HepG2 (cell line): ENCODE data around the gene PRKAR1A. TPM values are rescaled to one million over a fixed set of nuclear protein-coding genes. Genes with fewer than 3 reads are reported as not detected.

Source experiments
- ARHGAP35 ChIP-seq: sonication (generic); formaldehyde crosslinking; IDR thresholded peaks from 2 replicates; pipeline ENCODE4 v1.9.0; 2022; ENCODE audit warnings: mild to moderate bottlenecking, inconsistent platforms, moderate library complexity, missing genetic modification reagents, borderline replicate concordance
- EEA1 ChIP-seq: sonication (generic); formaldehyde crosslinking; IDR thresholded peaks from 2 replicates; pipeline ENCODE4 v1.5.1; 2020; ENCODE audit warnings: mild to moderate bottlenecking, missing genetic modification reagents, borderline replicate concordance
- NR2F1 ChIP-seq, 2 experiments: fragments of 450-650 bp in 1 of 2; formaldehyde crosslinking in 1 of 2; IDR thresholded peaks; 2 replicates each; pipeline versions ENCODE4 v1.5.0 to v1.6.1; 2016 to 2020; ENCODE audit warnings: mild to moderate bottlenecking in 1 of 2, missing compliant biosample characterization in 1 of 2, missing genetic modification reagents in 1 of 2, moderate library complexity in 1 of 2
- NR2F2 ChIP-seq: IDR thresholded peaks from 2 replicates; pipeline ENCODE4 v1.6.1; 2012; ENCODE audit warnings: low read depth, inconsistent platforms, borderline replicate concordance
- PAWR ChIP-seq: sonication (generic); formaldehyde crosslinking; IDR thresholded peaks from 2 replicates; pipeline ENCODE4 v1.4.0; 2020; ENCODE audit warnings: missing genetic modification reagents, mild to moderate bottlenecking, borderline replicate concordance
- PHF21A ChIP-seq: sonication (generic); formaldehyde crosslinking; IDR thresholded peaks from 2 replicates; pipeline ENCODE4 v1.5.0; 2020; ENCODE audit warnings: mild to moderate bottlenecking, missing genetic modification reagents
- PPARG ChIP-seq: conservative IDR thresholded peaks from 2 replicates; pipeline ENCODE4 v1.6.1; 2016; ENCODE audit warnings: missing biosample characterization, missing genetic modification reagents
- SIX4 ChIP-seq: sonication (generic); formaldehyde crosslinking; IDR thresholded peaks from 2 replicates; pipeline ENCODE4 v1.4.0; 2020; ENCODE audit warnings: missing genetic modification reagents
- SNAPC2 ChIP-seq: sonication (generic); formaldehyde crosslinking; IDR thresholded peaks from 2 replicates; pipeline ENCODE4 v1.8.1; 2022; ENCODE audit warnings: mild to moderate bottlenecking, missing genetic modification reagents
- SOX5 ChIP-seq: IDR thresholded peaks from 2 replicates; pipeline ENCODE4 v1.6.1; 2016; ENCODE audit warnings: borderline replicate concordance
- TFE3 ChIP-seq: IDR thresholded peaks from 2 replicates; pipeline ENCODE4 v1.6.1; 2016
- TSC22D2 ChIP-seq: sonication (generic); formaldehyde crosslinking; IDR thresholded peaks from 2 replicates; pipeline ENCODE4 v1.5.1; 2020; ENCODE audit warnings: missing genetic modification reagents, mild to moderate bottlenecking, borderline replicate concordance
- ZNF205 ChIP-seq: IDR thresholded peaks from 2 replicates; pipeline ENCODE4 v1.6.1; 2018; ENCODE audit warnings: missing biosample characterization, missing genetic modification reagents
- ZNF260 ChIP-seq: sonication (generic); formaldehyde crosslinking; IDR thresholded peaks from 2 replicates; pipeline ENCODE4 v1.4.0; 2020; ENCODE audit warnings: missing genetic modification reagents, low read depth, mild to moderate bottlenecking, borderline replicate concordance
- ZNF382 ChIP-seq: sonication (generic); formaldehyde crosslinking; IDR thresholded peaks from 2 replicates; pipeline ENCODE4 v1.5.0; 2020; ENCODE audit warnings: missing genetic modification reagents, mild to moderate bottlenecking, borderline replicate concordance
- ZSCAN20 ChIP-seq: sonication (generic); formaldehyde crosslinking; IDR thresholded peaks from 2 replicates; pipeline ENCODE4 v1.4.0; 2020; ENCODE audit warnings: missing genetic modification reagents, mild to moderate bottlenecking, borderline replicate concordance
- polyA plus RNA-seq, 8 experiments: library from polyadenylated mRNA; depleted of rRNA in 3 of 8; stranded (reverse) in 7 of 8; unstranded in 1 of 8; fragments of >200 nt; fragmentation: Illumina TruSeq in 4 of 8; extraction: Trizol in 4 of 8; gene quantifications; 2 replicates each; pipeline versions ENCODE4 v1.2.1 to v1.2.3, GENCODE V29; 2011 to 2016; ENCODE audit warnings: low read depth in 4 of 8, missing spikeins in 1 of 8, mixed read lengths in 1 of 8; ENCODE audit not compliant: insufficient read depth in 1 of 8
- total RNA-seq, 5 experiments: library from RNA; depleted of rRNA; stranded (reverse); fragments of >200 nt; fragmentation: Illumina TruSeq; extraction: Trizol; gene quantifications; 2 replicates each; pipeline ENCODE4 v1.2.3, GENCODE V29; 2016; ENCODE audit warnings: low read depth in 1 of 5
- TF ChIP-seq, protein P1 (sequence below): IDR thresholded peaks from 2 replicates; pipeline ENCODE4 v1.6.1; 2016; ENCODE audit warnings: missing compliant biosample characterization, missing genetic modification reagents, borderline replicate concordance
- TF ChIP-seq, protein P2 (sequence below): sonication (generic); formaldehyde crosslinking; IDR thresholded peaks from 2 replicates; pipeline ENCODE4 v1.8.0; 2022; ENCODE audit warnings: missing genetic modification reagents, mild to moderate bottlenecking, moderate library complexity, borderline replicate concordance
- TF ChIP-seq, protein P3 (sequence below): sonication (generic); formaldehyde crosslinking; IDR thresholded peaks from 2 replicates; pipeline ENCODE4 v1.8.1; 2023; ENCODE audit warnings: mild to moderate bottlenecking, inconsistent platforms, moderate library complexity, missing genetic modification reagents, borderline replicate concordance

PRKAR1A gene
- total and polyA plus RNA-seq, 2 of the 13 experiments (the other 11 are each of a cell fraction or from before 2014, with no cell fraction given): 265 to 266 TPM

DNA sequence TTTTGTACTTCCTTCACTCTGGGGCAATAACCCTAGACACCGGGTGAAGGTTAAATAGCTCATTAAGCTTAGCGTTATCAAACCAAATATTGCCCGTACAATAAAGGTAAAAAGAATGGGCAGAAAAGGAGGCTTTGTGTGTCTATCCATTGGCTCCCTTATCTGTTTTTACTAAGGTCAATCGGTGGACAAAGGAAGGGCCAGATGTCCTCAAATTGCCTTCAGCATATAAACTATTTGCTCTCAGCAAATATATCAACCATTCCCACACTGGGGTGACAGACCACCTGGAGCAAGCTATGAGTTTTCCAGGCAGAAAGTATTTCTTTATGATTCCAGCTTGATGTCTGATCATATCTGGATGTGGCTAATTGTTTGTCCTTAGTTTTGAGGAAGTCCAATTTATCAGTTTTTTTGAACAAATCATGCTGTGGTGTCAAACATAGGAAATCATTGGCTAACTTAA lies 29.6 kb upstream of the PRKAR1A start (continued):
- TF ChIP-seq TFE3 (CRISPR knock-in tag) (peak; percentile 52; the same call in 1 of the 2 replicates), PAWR (CRISPR knock-in tag) (no peak), PHF21A (peak; percentile 76; the same call in 1 of the 2 replicates), ARHGAP35 (no peak), ZNF260 (no peak), ZNF382 (no peak), TSC22D2 (CRISPR knock-in tag) (no peak), NR2F1 (CRISPR knock-in tag; IDR thresholded peaks at IDR 0.05) (peak; percentile 32 to 56; a peak in 1 of 4 replicates), SOX5 (peak; percentile 99), SIX4 (peak; percentile 72), PPARG (CRISPR knock-in tag) (peak; percentile 75), EEA1 (no peak), SNAPC2 (CRISPR knock-in tag) (peak; percentile 31; the same call in 1 of the 2 replicates), ZNF205 (CRISPR knock-in tag) (peak; percentile 54; the same call in 1 of the 2 replicates), NR2F2 (peak; percentile 97), ZSCAN20 (no peak)
- TF ChIP-seq, protein P1, sequence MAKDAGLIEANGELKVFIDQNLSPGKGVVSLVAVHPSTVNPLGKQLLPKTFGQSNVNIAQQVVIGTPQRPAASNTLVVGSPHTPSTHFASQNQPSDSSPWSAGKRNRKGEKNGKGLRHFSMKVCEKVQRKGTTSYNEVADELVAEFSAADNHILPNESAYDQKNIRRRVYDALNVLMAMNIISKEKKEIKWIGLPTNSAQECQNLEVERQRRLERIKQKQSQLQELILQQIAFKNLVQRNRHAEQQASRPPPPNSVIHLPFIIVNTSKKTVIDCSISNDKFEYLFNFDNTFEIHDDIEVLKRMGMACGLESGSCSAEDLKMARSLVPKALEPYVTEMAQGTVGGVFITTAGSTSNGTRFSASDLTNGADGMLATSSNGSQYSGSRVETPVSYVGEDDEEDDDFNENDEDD (CRISPR knock-in tag): no peak
- TF ChIP-seq, protein P2, sequence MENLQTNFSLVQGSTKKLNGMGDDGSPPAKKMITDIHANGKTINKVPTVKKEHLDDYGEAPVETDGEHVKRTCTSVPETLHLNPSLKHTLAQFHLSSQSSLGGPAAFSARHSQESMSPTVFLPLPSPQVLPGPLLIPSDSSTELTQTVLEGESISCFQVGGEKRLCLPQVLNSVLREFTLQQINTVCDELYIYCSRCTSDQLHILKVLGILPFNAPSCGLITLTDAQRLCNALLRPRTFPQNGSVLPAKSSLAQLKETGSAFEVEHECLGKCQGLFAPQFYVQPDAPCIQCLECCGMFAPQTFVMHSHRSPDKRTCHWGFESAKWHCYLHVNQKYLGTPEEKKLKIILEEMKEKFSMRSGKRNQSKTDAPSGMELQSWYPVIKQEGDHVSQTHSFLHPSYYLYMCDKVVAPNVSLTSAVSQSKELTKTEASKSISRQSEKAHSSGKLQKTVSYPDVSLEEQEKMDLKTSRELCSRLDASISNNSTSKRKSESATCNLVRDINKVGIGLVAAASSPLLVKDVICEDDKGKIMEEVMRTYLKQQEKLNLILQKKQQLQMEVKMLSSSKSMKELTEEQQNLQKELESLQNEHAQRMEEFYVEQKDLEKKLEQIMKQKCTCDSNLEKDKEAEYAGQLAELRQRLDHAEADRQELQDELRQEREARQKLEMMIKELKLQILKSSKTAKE (CRISPR knock-in tag): peak; percentile 83
- TF ChIP-seq, protein P3, sequence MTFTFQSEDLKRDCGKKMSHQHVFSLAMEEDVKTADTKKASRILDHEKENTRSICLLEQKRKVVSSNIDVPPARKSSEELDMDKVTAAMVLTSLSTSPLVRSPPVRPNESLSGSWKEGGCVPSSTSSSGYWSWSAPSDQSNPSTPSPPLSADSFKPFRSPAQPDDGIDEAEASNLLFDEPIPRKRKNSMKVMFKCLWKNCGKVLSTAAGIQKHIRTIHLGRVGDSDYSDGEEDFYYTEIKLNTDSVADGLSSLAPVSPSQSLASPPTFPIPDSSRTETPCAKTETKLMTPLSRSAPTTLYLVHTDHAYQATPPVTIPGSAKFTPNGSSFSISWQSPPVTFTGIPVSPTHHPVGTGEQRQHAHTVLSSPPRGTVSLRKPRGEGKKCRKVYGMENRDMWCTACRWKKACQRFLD: no peak
